Colon (tissue), 2 donors: ENCODE measurements around the gene CRY1.
"Not testable (repeated sequence)": the region's sequence is repeated elsewhere in the genome, so short reads cannot be mapped to it uniquely, and the experiment has no call there.

ENCODE experiments used
- FAIRE-seq: peaks from 2 replicates; lab custom pipeline; 2012; peaks lifted over from hg19 to GRCh38; lab: Jason Lieb, UNC
- donor health status: control.
- donor health status: control.

Gene CRY1

GRCh38 chr12:106999446-106999845, 93.9 kb downstream of the CRY1 start:
- no peak for FAIRE-seq

- FAIRE-seq, result no peak
Measured at GRCh38 chr12:106997916-106998315, 95.4 kb downstream of the CRY1 start.

GRCh38 chr12:106996102-106996501, 97.2 kb downstream of the CRY1 start:
- not testable (repeated sequence) for FAIRE-seq

DNA sequence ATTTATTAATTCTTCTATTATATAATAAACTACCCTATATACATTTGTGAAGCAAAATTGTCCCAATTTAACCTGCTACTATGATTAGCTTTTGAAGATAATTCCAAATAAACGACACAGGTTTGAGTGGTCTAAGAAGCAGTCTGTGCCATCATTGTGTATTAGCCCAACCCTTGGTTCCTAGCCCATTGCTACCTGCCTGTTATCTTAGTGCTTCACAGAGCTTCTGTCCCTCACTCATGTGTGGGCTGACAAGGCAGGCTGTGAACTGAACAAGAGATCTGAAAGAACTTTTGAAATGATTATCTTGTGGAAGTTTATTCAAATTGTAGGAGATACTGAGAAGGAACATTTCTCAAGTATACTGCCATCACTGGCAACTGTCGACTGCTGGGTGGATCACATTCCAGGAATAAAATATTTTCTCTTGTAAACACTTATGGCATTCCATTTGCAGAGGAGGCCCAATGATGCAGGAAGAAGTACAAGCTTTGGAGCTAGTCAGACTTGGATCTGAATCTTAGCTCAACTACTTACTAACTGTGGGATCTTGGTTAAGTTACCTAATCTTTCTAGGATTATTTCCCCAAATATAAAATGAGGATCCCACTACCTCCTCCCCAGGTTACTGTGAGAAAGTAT, 98.6 kb downstream of the CRY1 start:
- FAIRE-seq, result no peak

- FAIRE-seq, result no peak
Measured at GRCh38 chr12:106987846-106988245, 105.5 kb downstream of the CRY1 start.

DNA sequence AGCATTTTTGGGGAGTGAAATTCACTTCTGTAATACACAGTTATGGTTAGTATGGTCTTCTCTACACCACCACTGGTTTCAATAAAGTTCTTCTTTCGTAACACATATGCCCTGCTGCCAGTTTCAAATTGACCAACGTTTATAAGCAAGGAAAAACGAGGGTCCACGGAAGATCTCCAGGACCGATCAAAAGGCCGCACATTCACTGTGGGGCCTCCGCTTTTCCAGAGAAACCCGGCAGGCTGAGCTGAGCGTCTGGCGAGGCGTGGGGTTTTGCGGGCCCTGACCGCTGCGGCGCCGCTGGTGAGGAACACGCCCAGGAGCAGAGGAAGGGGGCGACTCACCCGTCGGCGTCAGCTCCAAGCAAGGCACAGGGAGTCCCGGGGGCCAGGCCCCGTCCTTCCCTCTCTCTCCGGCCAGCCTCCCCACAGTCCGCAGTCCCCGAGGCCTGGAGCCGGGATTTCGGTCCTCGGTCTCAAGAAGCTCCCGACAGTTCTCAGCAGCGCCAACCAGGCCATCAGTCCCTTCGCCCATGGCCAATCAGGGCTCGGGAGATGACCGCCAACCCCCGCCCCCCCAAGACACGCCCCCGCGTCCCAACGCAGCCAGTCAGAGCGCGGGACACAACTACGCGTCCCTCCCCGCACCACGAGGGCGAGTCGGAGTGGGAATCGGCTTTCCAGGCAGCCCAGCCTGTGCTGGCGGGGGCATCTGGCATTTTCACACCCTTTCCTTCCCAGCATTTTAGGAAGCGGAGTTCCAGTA, 106.5 kb downstream of the CRY1 start, which contains the start of gene MTERF2:
TSS of gene MTERF2 (minus strand) at position 522 of the 765 bp plus-strand sequence. CDS start 8,432 bp downstream, outside the sequence.
- FAIRE-seq, result no peak

GRCh38 chr12:106986135-106986534, 107.2 kb downstream of the CRY1 start:
- FAIRE-seq, result no peak

DNA sequence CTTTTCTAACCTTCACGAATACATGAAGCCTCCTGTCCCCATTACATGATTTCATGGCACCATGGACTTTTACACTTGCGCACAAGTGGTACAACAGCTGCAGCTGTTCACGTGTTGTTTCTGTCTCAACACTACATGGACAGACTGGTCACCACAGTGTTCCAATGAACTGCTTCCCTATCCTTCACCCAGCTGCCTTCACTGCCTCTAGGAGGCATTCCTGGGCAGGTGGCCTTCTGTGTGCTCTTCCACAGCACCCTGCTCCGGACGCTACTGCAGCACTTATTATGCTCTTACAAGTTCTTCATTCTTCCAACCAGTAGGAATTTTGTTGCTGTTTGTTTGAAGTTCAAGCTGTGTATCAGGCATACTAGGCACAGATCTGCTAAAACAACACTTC, 107.9 kb downstream of the CRY1 start:
- no peak for FAIRE-seq

GRCh38 chr12:106984588-106985137, 108.7 kb downstream of the CRY1 start:
- no peak for FAIRE-seq

DNA sequence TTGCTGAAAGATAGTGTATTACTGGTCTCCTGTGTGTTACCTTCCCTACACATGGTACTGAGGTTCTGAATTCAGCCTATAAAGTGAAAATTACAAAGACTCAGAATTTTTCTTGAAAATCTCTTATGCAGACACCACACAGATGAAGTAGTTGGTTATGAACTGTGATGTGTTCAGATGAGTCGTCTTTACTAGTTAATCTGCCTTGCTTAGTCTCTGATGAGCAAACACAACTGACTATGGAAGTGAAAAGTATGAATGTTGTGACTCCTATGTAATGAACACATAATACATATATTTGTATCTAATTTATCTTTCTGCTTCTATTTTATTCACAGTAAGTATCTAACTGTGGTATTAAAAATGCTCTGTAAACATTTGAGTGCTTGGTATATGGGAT, 111.1 kb downstream of the CRY1 start:
- no peak for FAIRE-seq

GRCh38 chr12:106981788-106982187, 111.6 kb downstream of the CRY1 start:
- no peak for FAIRE-seq

GRCh38 chr12:106980944-106981343, 112.4 kb downstream of the CRY1 start:
- no peak for FAIRE-seq

DNA sequence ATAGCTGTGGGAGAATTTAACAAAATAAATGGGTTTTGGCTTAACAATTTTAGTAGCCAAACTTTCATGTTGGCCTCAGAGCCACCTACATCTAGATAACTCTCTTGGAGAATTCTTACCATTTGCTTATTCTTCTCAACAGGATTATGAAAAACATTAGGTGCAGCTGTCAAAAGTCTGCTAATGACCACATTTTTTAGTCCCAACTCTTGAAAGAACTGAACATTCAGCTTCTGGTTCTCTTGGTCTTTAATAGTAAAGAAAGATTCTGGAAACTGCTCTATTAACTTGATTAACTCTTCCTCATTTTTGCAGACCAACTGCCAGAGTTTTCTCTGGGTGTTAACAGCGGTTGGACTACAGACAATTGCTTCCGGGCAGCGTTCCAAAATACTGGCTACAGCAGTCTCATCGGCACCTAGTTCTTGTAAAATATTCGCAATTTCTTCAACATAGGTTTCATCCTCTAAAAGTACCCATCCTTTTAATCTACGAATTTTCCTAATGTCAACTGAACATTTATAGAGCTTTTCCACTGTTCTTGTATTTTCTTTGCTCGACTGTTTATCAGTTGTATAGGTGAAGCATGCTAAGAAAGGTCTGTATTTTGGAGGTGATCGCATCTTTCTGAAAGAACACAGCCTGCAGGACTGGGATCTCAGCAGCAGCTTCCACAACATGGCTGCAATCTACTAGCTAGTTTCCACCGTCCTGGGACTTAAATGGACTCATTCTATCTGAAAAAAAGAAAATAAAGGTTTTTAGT, 115.1 kb downstream of the CRY1 start:
- no peak for FAIRE-seq

DNA sequence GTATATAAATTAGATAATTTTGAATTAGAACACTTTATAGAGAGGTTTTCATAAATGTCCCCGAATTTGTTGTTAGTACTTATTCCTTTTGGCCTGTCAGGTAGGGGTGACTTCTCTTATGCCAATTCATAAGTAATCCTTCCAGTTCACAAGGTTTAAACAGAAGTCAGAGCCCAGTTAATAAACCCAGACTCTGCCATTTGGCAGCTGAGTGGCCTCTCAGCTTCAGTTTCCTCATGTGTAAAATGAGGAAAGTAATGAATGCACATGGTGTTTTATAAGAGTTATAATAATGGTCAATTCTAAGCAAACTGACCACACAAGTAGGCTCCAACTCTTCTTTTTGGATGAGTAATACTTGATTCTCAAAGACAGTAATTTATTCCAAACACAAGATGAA, 116.7 kb downstream of the CRY1 start:
- FAIRE-seq, result no peak

DNA sequence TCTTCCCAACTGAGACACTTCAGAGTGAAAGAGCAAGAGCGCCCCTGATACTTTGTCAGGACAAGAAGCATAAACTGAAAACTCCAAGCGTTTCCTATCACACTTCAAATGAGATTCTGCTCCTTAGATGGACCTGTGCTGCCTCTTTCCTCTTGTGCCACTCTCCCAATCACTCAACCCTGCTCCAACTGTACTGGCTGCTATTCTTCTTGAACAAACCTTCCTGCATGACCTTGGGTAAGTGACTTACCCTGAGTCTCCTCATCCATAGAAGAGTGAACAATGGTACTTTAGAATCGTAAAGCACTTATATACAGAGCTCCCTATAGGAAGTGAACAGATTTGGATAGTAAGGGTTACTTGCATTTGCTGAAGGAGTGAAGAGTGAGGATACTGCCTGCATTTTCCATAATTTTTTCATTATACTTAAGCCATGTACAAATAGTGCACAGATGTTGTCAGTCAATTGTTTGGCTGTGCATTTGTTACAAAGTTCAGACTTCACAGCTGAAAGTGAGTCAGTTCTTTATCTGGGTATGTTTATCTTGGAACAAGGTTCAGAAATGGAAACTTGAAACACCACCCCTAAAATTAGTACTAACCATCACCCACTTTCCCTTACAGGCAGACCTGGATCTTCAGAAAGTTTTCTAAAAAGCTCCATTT, 117.2 kb downstream of the CRY1 start:
- FAIRE-seq, result no peak

- no peak for FAIRE-seq
Measured at GRCh38 chr12:106975098-106975497, 118.3 kb downstream of the CRY1 start.

- no peak for FAIRE-seq
Measured at GRCh38 chr12:106974511-106974910, 118.8 kb downstream of the CRY1 start.

DNA sequence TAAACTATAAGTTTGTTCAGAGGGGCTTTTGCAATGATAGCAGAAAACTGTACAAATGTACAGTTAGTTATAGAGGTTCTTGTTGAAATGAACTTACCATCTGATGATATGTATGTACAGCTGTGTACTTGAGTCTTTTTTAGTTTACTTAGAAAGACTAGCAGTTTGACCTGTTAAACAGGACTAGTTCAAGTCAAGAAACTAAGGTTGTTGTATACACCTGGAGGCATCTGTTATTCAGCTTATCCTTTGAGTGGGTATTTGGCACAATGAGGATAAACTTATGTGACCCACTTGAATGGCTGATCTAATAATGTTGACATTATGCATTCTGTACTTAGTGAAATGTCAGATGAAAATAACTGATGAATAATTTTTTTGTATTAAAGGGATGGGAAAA, 119.8 kb downstream of the CRY1 start:
- FAIRE-seq, result no peak

DNA sequence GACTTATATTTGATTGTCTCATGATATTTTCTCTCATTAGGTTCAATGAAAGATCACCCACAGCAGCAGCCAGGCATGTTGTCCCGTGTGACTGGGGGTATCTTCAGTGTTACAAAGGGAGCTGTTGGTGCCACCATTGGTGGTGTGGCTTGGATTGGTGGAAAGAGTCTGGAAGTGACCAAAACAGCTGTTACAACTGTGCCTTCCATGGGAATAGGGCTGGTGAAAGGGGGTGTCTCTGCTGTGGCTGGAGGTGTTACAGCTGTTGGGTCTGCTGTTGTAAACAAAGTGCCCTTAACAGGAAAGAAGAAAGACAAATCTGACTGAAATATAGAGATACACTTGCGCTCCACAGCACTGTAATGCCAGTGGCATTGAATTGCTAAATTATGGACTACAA, 122.3 kb downstream of the CRY1 start:
- no peak for FAIRE-seq

DNA sequence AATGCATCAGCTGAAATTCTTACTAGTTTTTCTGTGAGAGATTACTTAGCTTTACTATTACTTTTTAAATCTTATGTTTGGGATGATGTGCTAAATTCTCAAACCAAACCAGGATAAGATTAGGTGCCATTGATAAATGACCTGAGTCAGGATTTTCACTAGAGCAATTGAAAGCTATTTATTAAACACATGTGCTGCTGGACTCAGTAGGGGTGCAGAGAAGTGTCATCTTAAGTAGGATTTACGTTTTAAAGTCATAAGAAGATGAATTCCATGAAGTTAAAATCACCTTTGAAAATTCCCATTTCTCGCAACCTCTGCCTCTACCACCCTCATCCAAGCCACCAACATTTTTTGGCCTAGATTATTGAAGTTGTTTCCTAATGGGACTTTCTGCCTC, 128.8 kb downstream of the CRY1 start:
- FAIRE-seq, result no peak

- no peak for FAIRE-seq
Measured at GRCh38 chr12:106962286-106962685, 131.1 kb downstream of the CRY1 start.

DNA sequence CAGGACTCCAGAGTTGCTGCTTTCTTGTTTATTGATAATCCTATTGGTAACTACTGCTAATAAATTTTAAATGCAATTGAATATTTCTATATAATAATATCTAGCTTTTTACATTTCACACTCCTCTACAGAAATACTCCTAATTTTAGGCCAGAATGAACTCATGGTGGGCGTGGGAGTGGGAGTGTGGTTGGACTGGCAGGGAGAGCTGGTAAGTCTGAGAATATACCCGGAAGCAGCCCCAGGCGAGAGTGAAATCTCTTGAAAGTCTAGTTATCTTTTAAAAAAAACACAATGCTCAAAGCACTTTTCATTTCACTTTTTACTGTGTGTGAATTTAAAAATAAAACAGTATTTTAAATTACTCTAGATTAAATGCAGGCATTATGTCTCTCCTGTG, 132.9 kb downstream of the CRY1 start:
- no peak for FAIRE-seq
